ENCODE data around the gene TTC24.
"Not testable (repeated sequence)": the region's sequence is repeated elsewhere in the genome, so short reads cannot be mapped to it uniquely, and the experiment has no call there.

Gene TTC24

GRCh38 chr1:156587927-156588326 lies 8.4 kb downstream of the TTC24 start:
- not testable (repeated sequence) for DNase-seq (ENCODE audit: low spot score)

- no peak for DNase-seq (ENCODE audit: low spot score)
Observed at GRCh38 chr1:156589546-156589945, 10.0 kb downstream of the TTC24 start.

GRCh38 chr1:156590326-156591180 lies 11.0 kb downstream of the TTC24 start:
- no peak for DNase-seq (ENCODE audit: low spot score)

GRCh38 chr1:156591181-156591431 lies 11.6 kb downstream of the TTC24 start:
- DNase-seq (ENCODE audit: low spot score): no peak

GRCh38 chr1:156591432-156592157 lies 12.1 kb downstream of the TTC24 start, which contains the start of gene NAXE:
Gene NAXE, plus strand, starts transcription at chr1:156591776. Its CDS starts 29 bp downstream, at chr1:156591805.
- DNase-seq (ENCODE audit: low spot score): peak; percentile 65

- no peak for DNase-seq (ENCODE audit: low spot score)
Observed at GRCh38 chr1:156592158-156592909, 12.8 kb downstream of the TTC24 start.

- no peak for DNase-seq (ENCODE audit: low spot score)
Observed at GRCh38 chr1:156592910-156593660, 13.6 kb downstream of the TTC24 start.

- DNase-seq (ENCODE audit: low spot score): no peak
Observed at GRCh38 chr1:156593661-156593989, 14.1 kb downstream of the TTC24 start.

GRCh38 chr1:156594190-156594589 lies 14.7 kb downstream of the TTC24 start:
- no peak for DNase-seq (ENCODE audit: low spot score)

- DNase-seq (ENCODE audit: low spot score): no peak
Observed at GRCh38 chr1:156595016-156595415, 15.5 kb downstream of the TTC24 start.

GRCh38 chr1:156596426-156596825 lies 16.9 kb downstream of the TTC24 start:
- DNase-seq (ENCODE audit: low spot score): no peak

- no peak for DNase-seq (ENCODE audit: low spot score)
Observed at GRCh38 chr1:156598125-156598524, 18.6 kb downstream of the TTC24 start.

GRCh38 chr1:156598731-156599432 lies 19.4 kb downstream of the TTC24 start:
- DNase-seq (ENCODE audit: low spot score): no peak

GRCh38 chr1:156599811-156600210 lies 20.3 kb downstream of the TTC24 start:
- no peak for DNase-seq (ENCODE audit: low spot score)

- no peak for DNase-seq (ENCODE audit: low spot score)
Observed at GRCh38 chr1:156600733-156601121, 21.2 kb downstream of the TTC24 start.

GRCh38 chr1:156601122-156601830 lies 21.8 kb downstream of the TTC24 start, which contains the start of gene GPATCH4:
Gene GPATCH4, minus strand, starts transcription at chr1:156601479.
- peak; percentile 90 for DNase-seq (ENCODE audit: low spot score)

- no peak for DNase-seq (ENCODE audit: low spot score)
Observed at GRCh38 chr1:156601892-156602291, 22.4 kb downstream of the TTC24 start.

- no peak for DNase-seq (ENCODE audit: low spot score)
Observed at GRCh38 chr1:156602557-156602993, 23.1 kb downstream of the TTC24 start.

- DNase-seq (ENCODE audit: low spot score): not testable (repeated sequence)
Observed at GRCh38 chr1:156607344-156607743, 27.8 kb downstream of the TTC24 start.

- peak; percentile 76 for DNase-seq (ENCODE audit: low spot score)
Observed at GRCh38 chr1:156608036-156608674, 28.6 kb downstream of the TTC24 start.
